Measurements from ENCODE around the gene GPER1.

GRCh38 chr7:1085266-1085665 is 2.6 kb upstream of the GPER1 start:
- TF ChIP-seq, protein P1, sequence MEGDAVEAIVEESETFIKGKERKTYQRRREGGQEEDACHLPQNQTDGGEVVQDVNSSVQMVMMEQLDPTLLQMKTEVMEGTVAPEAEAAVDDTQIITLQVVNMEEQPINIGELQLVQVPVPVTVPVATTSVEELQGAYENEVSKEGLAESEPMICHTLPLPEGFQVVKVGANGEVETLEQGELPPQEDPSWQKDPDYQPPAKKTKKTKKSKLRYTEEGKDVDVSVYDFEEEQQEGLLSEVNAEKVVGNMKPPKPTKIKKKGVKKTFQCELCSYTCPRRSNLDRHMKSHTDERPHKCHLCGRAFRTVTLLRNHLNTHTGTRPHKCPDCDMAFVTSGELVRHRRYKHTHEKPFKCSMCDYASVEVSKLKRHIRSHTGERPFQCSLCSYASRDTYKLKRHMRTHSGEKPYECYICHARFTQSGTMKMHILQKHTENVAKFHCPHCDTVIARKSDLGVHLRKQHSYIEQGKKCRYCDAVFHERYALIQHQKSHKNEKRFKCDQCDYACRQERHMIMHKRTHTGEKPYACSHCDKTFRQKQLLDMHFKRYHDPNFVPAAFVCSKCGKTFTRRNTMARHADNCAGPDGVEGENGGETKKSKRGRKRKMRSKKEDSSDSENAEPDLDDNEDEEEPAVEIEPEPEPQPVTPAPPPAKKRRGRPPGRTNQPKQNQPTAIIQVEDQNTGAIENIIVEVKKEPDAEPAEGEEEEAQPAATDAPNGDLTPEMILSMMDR (IDR thresholded peaks at IDR 0.05), result no peak
- no peak for TF ChIP-seq POLR2A (IDR thresholded peaks at IDR 0.05)

All from sigmoid colon (tissue), 3 donors.